H1 (cell line): ENCODE data around the gene C20orf144. TPM values are rescaled to one million over a fixed set of nuclear protein-coding genes. Genes with fewer than 3 reads are reported as not detected.

Source experiments
- CTCF ChIA-PET: fragments of 300-600 bp; sonication (Branson Sonifier 250); formaldehyde crosslinking; loops from one replicate; lab custom pipeline; 2021; ENCODE audit not compliant: partially characterized antibody; lab: Charles Lee
- POLR2A ChIA-PET: fragments of 300-600 bp; sonication (Branson Sonifier 250); formaldehyde crosslinking; loops from one replicate; lab custom pipeline; 2021; ENCODE audit warnings: inconsistent platforms; ENCODE audit not compliant: partially characterized antibody; lab: Charles Lee
- DNase-seq, 2 experiments: peaks; one replicate each; pipeline versions ENCODE4 v3.0.0 to v3.0.0-alpha.2; 2010 to 2022; ENCODE audit warnings: low spot score in 2 of 2, low read depth in 1 of 2, mixed read lengths in 1 of 2
- FAIRE-seq: peaks from 2 replicates; lab custom pipeline; 2011; peaks lifted over from hg19 to GRCh38; lab: Jason Lieb, UNC
- H2AFZ ChIP-seq: 2 replicates; pipeline ENCODE4 v1.8.1; 2012; ENCODE audit warnings: low read length, inconsistent platforms
- H2AK5ac ChIP-seq: 2 replicates; pipeline ENCODE4 v1.6.1; 2013; ENCODE audit warnings: low read depth, low read length
- H2BK120ac ChIP-seq: replicated peaks from 2 replicates; pipeline ENCODE3; 2013; ENCODE audit warnings: low read depth, low read length, inconsistent platforms
- H2BK12ac ChIP-seq: 2 replicates; pipeline ENCODE4 v1.6.1; 2013; ENCODE audit warnings: low read depth, low read length
- H2BK15ac ChIP-seq: 2 replicates; pipeline ENCODE4 v1.6.1; 2013; ENCODE audit warnings: low read length
- H2BK20ac ChIP-seq: 2 replicates; pipeline ENCODE4 v1.6.1; 2013; ENCODE audit warnings: low read length
- H2BK5ac ChIP-seq: 2 replicates; pipeline ENCODE4 v1.6.1; 2013; ENCODE audit warnings: low read depth, low read length
- H3K14ac ChIP-seq: 2 replicates; pipeline ENCODE4 v1.6.1; 2013; ENCODE audit warnings: inconsistent platforms; ENCODE audit not compliant: insufficient read length
- H3K18ac ChIP-seq: 2 replicates; pipeline ENCODE4 v1.6.1; 2013; ENCODE audit warnings: low read length; ENCODE audit errors: extremely low read depth
- H3K23ac ChIP-seq: 2 replicates; pipeline ENCODE4 v1.6.1; 2013; ENCODE audit warnings: inconsistent platforms; ENCODE audit not compliant: insufficient read length
- H3K23me2 ChIP-seq: 2 replicates; pipeline ENCODE4 v1.6.1; 2013; ENCODE audit warnings: low read depth, low read length
- H3K27ac ChIP-seq: 2 replicates; pipeline ENCODE4 v1.6.1; 2011; ENCODE audit warnings: low read depth, low read length, inconsistent platforms
- H3K27me3 ChIP-seq, 4 experiments: replicated peaks in 1 of 4; 1 replicate in 1 of 4; 2 replicates in 3 of 4; pipeline versions ENCODE4 v1.6.1 to v1.8.1; 2011 to 2013; ENCODE audit warnings: low read length in 3 of 4, mild to moderate bottlenecking in 3 of 4, inconsistent platforms in 2 of 4, mixed read lengths in 2 of 4, moderate library complexity in 1 of 4; ENCODE audit not compliant: control insufficient read depth in 3 of 4, insufficient read depth in 3 of 4; ENCODE audit errors: extremely low read depth in 1 of 4
- H3K36me3 ChIP-seq, 4 experiments: 2 replicates each; pipeline versions ENCODE4 v1.6.1 to v1.8.1; 2011 to 2013; ENCODE audit warnings: mild to moderate bottlenecking in 4 of 4, low read length in 3 of 4, moderate library complexity in 2 of 4, control low read depth in 1 of 4, inconsistent platforms in 1 of 4; ENCODE audit not compliant: insufficient read depth in 4 of 4, control insufficient read depth in 2 of 4
- H3K4ac ChIP-seq: replicated peaks from 2 replicates; pipeline ENCODE3; 2013; ENCODE audit warnings: low read length, low read depth, mixed read lengths, inconsistent platforms; ENCODE audit not compliant: insufficient read length
- H3K4me1 ChIP-seq, 4 experiments: replicated peaks in 1 of 4; 1 replicate in 1 of 4; 2 replicates in 3 of 4; pipeline versions ENCODE4 v1.6.1 to v1.8.1; 2011 to 2013; ENCODE audit warnings: low read length in 3 of 4, inconsistent platforms in 2 of 4, mixed read lengths in 1 of 4; ENCODE audit not compliant: insufficient read depth in 4 of 4, control insufficient read depth in 3 of 4
- H3K4me2 ChIP-seq, 2 experiments: 2 replicates each; pipeline versions ENCODE4 v1.6.1 to v1.8.1; 2011 to 2013; ENCODE audit warnings: low read depth in 2 of 2, low read length in 2 of 2, control low read depth in 1 of 2, inconsistent platforms in 1 of 2, mild to moderate bottlenecking in 1 of 2; ENCODE audit not compliant: insufficient read depth in 1 of 2
- H3K4me3 ChIP-seq, 4 experiments: fragments of 200-600, 300-600 bp in 1 of 4; sonication (generic), shearing (Covaris generic), sonication (Bioruptor Twin) in 1 of 4; 2 replicates each; pipeline versions ENCODE4 v1.5.1 to v1.8.1; 2011 to 2016; ENCODE audit warnings: low read length in 4 of 4, low read depth in 3 of 4, control low read depth in 2 of 4, inconsistent platforms in 2 of 4, mild to moderate bottlenecking in 2 of 4, mixed read lengths in 1 of 4, moderate library complexity in 1 of 4; ENCODE audit not compliant: insufficient read depth in 2 of 4; ENCODE audit errors: extremely low read depth in 1 of 4
- H3K56ac ChIP-seq: replicated peaks from 2 replicates; pipeline ENCODE3; 2013; ENCODE audit warnings: low read depth, mild to moderate bottlenecking, mixed read lengths, low read length, inconsistent platforms; ENCODE audit not compliant: insufficient read length
- H3K79me1 ChIP-seq: 2 replicates; pipeline ENCODE4 v1.6.1; 2013; ENCODE audit warnings: low read depth, low read length, control low read depth
- H3K79me2 ChIP-seq, 2 experiments: 2 replicates each; pipeline versions ENCODE4 v1.6.1 to v1.8.1; 2012 to 2013; ENCODE audit warnings: low read length in 2 of 2, mild to moderate bottlenecking in 2 of 2, inconsistent platforms in 1 of 2; ENCODE audit not compliant: insufficient read depth in 2 of 2, control insufficient read depth in 1 of 2
- H3K9ac ChIP-seq, 4 experiments: replicated peaks in 1 of 4; 1 replicate in 1 of 4; 2 replicates in 3 of 4; pipeline versions ENCODE4 v1.6.1 to v1.8.1; 2011 to 2013; ENCODE audit warnings: low read depth in 3 of 4, low read length in 3 of 4, control low read depth in 2 of 4, mild to moderate bottlenecking in 2 of 4, moderate library complexity in 2 of 4, inconsistent platforms in 1 of 4; ENCODE audit errors: extremely low read depth in 1 of 4
- H3K9me3 ChIP-seq, 2 experiments: 2 replicates each; pipeline versions ENCODE4 v1.6.1 to v1.8.1; 2012 to 2013; ENCODE audit warnings: mild to moderate bottlenecking in 2 of 2, moderate library complexity in 2 of 2, control low read depth in 1 of 2, inconsistent platforms in 1 of 2, low read depth in 1 of 2, low read length in 1 of 2, mixed read lengths in 1 of 2; ENCODE audit not compliant: insufficient read depth in 2 of 2
- H4K20me1 ChIP-seq, 2 experiments: replicated peaks in 1 of 2; 2 replicates each; pipeline versions ENCODE3 to v1.8.1; 2011 to 2013; ENCODE audit warnings: inconsistent platforms in 2 of 2, low read length in 2 of 2, mild to moderate bottlenecking in 1 of 2; ENCODE audit not compliant: insufficient read depth in 2 of 2, control insufficient read depth in 1 of 2
- H4K5ac ChIP-seq: 2 replicates; pipeline ENCODE4 v1.6.1; 2013; ENCODE audit warnings: low read length, low read depth, mixed read lengths, inconsistent platforms; ENCODE audit not compliant: insufficient read length
- H4K8ac ChIP-seq: 2 replicates; pipeline ENCODE4 v1.8.0; 2013; ENCODE audit warnings: mild to moderate bottlenecking, moderate library complexity, low read length, inconsistent platforms; ENCODE audit not compliant: insufficient read depth; ENCODE audit errors: extremely low read depth
- H4K91ac ChIP-seq: replicated peaks from 2 replicates; pipeline ENCODE3; 2013; ENCODE audit warnings: low read length, mixed read lengths, inconsistent platforms; ENCODE audit not compliant: insufficient read length
- ASH2L ChIP-seq: fragments of 200-600, 300-600 bp; sonication (generic); IDR thresholded peaks from one replicate; pipeline ENCODE4 v1.7.1; 2017; ENCODE audit warnings: low read length
- CBX5 ChIP-seq: fragments of 300-800, 300-1000 bp; sonication (generic); IDR thresholded peaks from 2 replicates; pipeline ENCODE4 v1.7.1; 2016; ENCODE audit warnings: antibody characterized with exemption, low read length, low read depth
- CEBPB ChIP-seq: IDR thresholded peaks from 2 replicates; pipeline ENCODE4 v1.6.1; 2012; ENCODE audit warnings: low read depth, low read length
- CHD1 ChIP-seq: IDR thresholded peaks from 2 replicates; pipeline ENCODE4 v1.6.1; 2012; ENCODE audit warnings: low read depth, low read length, improper control_type of control experiment
- CHD2 ChIP-seq: IDR thresholded peaks from 2 replicates; pipeline ENCODE4 v1.6.1; 2012; ENCODE audit warnings: low read length, improper control_type of control experiment
- E2F6 ChIP-seq: IDR thresholded peaks from 2 replicates; pipeline ENCODE4 v1.6.1; 2012; ENCODE audit warnings: inconsistent platforms
- HDAC2 ChIP-seq, 2 experiments: fragments of 300-600 bp in 1 of 2; sonication (generic) in 1 of 2; IDR thresholded peaks; 2 replicates each; pipeline ENCODE4 v1.6.1; 2011 to 2012; ENCODE audit warnings: low read depth in 2 of 2, low read length in 2 of 2, mild to moderate bottlenecking in 2 of 2, moderate library complexity in 2 of 2, borderline replicate concordance in 1 of 2, inconsistent platforms in 1 of 2
- PHF8 ChIP-seq: fragments of 200-600 bp; sonication (generic); conservative IDR thresholded peaks from 2 replicates; pipeline ENCODE4 v1.7.1; 2012; ENCODE audit warnings: low read depth, mild to moderate bottlenecking, inconsistent platforms, low read length, moderate library complexity
- POLR2AphosphoS5 ChIP-seq: IDR thresholded peaks from 2 replicates; pipeline ENCODE4 v1.6.1; 2011; ENCODE audit warnings: low read depth, low read length
- SIRT6 ChIP-seq: IDR thresholded peaks from one replicate; pipeline ENCODE4 v1.7.1; 2012; ENCODE audit warnings: low read length, inconsistent platforms
- SRF ChIP-seq: IDR thresholded peaks from 2 replicates; pipeline ENCODE4 v1.6.1; 2011; ENCODE audit warnings: mild to moderate bottlenecking, low read depth, low read length, moderate library complexity
- TCF12 ChIP-seq: IDR thresholded peaks from 2 replicates; pipeline ENCODE4 v1.6.1; 2011; ENCODE audit warnings: low read depth, mild to moderate bottlenecking, low read length
- TEAD4 ChIP-seq: IDR thresholded peaks from 2 replicates; pipeline ENCODE4 v1.6.1; 2012; ENCODE audit warnings: low read depth, low read length, inconsistent platforms, mixed read lengths
- WGBS, 2 experiments: shearing (Covaris generic) in 1 of 2; methylation state at CpG; one replicate each; pipeline versions ENCODE4 v1.1.6 to v1.1.7; 2013 to 2015; ENCODE audit warnings: low lambda C conversion rate in 2 of 2, mixed read lengths in 2 of 2, inconsistent platforms in 1 of 2, low coverage in 1 of 2, missing lambda C conversion rate in 1 of 2; ENCODE audit not compliant: insufficient replicate concordance in 2 of 2, insufficient coverage in 1 of 2, insufficient read length in 1 of 2; ENCODE audit errors: extremely low coverage in 1 of 2, missing lambda C conversion rate in 1 of 2; 5-methylcytosine and 5-hydroxymethylcytosine counted together
- polyA plus RNA-seq, 7 experiments: library from polyadenylated mRNA; depleted of rRNA in 3 of 7; stranded (reverse) in 5 of 7; unstranded in 2 of 7; fragments of >200 nt in 5 of 7; fragments of 200-250 nt in 2 of 7; gene quantifications; 1 replicate in 5 of 7; 2 replicates in 1 of 7; 4 replicates in 1 of 7; pipeline versions ENCODE4 v1.2.1 to v1.2.3, GENCODE V29; 2011 to 2013; ENCODE audit warnings: missing spikeins in 2 of 7, mixed read lengths in 2 of 7
- total RNA-seq: library from RNA; stranded (reverse); fragmentation: NEBNext Ultra II Directional; extraction: Animal tissue kit (Norgen Biotek cat#: 25700); gene quantifications from 2 replicates; pipeline ENCODE4 v1.2.1, GENCODE V29; 2021
- TF ChIP-seq, protein P1 (sequence below): IDR thresholded peaks from 2 replicates; pipeline ENCODE4 v1.6.1; 2011; ENCODE audit warnings: low read depth, mild to moderate bottlenecking, low read length; ENCODE audit not compliant: insufficient read depth

C20orf144 gene
- total and polyA plus RNA-seq, 2 of the 8 experiments (the other 6 are each of a cell fraction or from before 2014, with no cell fraction given), result 0.21 to 0.24 TPM

DNA sequence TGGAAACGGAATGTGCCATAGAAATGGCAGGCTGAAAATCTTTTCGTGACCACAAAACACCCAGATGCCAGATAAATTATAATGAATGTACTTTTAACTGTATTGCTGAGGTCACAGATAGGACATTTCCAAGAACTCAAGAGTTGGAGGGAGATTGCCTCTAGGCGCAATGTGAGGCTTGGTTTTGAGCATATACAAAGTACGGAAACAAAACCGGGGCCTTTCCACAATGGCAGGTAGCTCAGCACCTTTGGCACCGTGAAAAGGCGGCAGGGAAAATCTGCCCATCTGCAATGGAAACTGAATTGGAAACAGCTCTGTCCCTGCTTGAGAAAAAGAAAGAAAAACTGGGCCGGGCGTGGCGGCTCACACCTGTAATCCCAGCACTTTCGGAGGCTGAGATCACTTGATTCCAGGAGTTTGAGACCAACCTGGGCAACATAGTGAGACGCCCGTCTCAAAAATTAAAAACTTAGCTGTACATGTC lies 10.5 kb upstream of the C20orf144 start:
- CTCF ChIA-PET, result interaction anchor here (0.8 to 4.5 kb wide), 2 partner anchors 16 to 194 kb away, joined by 3 to 38 read pairs; partner anchors contain the start of gene ACTL10
- 90% methylated on average over 13 of the region's 13 CpGs; no CpG with 5 or more reads in 1 of the 2 experiments for WGBS, 2 experiments
- no peak overlapping the region for H3K4me3 ChIP-seq
- H3K9ac ChIP-seq, result no peak overlapping the region
- no peaks in the 10 kb centered on the region for H3K23me2 ChIP-seq
- peaks cover 0 to 11% (median 1%) of the 10 kb centered on the region in 4 experiments; a peak in 4 of 7 replicates for H3K4me1 ChIP-seq
- H4K8ac ChIP-seq, result no peak overlapping the region
- no peak overlapping the region for H2BK120ac ChIP-seq
- no peak overlapping the region for H2AK5ac ChIP-seq
- no peak for FAIRE-seq
- H2BK5ac ChIP-seq, result no peak overlapping the region
- H3K79me2 ChIP-seq, result no peaks in the 10 kb centered on the region
- H3K56ac ChIP-seq, result no peak overlapping the region
- H2BK15ac ChIP-seq, result no peak overlapping the region
- no peak overlapping the region for H4K91ac ChIP-seq
- H3K23ac ChIP-seq, result no peak overlapping the region
- H3K27me3 ChIP-seq, result no peaks in the 10 kb centered on the region
- DNase-seq, result no peak
- no peak overlapping the region for H3K27ac ChIP-seq
- POLR2A ChIA-PET, result interaction anchor here (1.1 to 1.7 kb wide), 4 partner anchors 9 to 206 kb away, joined by 3 to 6 read pairs (median 4); partner anchors contain the start of gene ACTL10
- H2AFZ ChIP-seq, result no peak overlapping the region
- H4K20me1 ChIP-seq, result peaks cover 0 to 2% of the 10 kb centered on the region in 2 experiments
- no peak overlapping the region for H3K14ac ChIP-seq
- no peak overlapping the region for H2BK20ac ChIP-seq
- no peaks in the 10 kb centered on the region for H3K9me3 ChIP-seq
- H3K18ac ChIP-seq, result no peak overlapping the region
- H2BK12ac ChIP-seq, result no peak overlapping the region
- H4K5ac ChIP-seq, result no peak overlapping the region
- no peaks in the 10 kb centered on the region for H3K36me3 ChIP-seq
- H3K4me2 ChIP-seq, result no peak overlapping the region
- no peak overlapping the region for H3K4ac ChIP-seq
- H3K79me1 ChIP-seq, result no peaks in the 10 kb centered on the region
- no peak for TF ChIP-seq CHD1
- TF ChIP-seq, protein P1, sequence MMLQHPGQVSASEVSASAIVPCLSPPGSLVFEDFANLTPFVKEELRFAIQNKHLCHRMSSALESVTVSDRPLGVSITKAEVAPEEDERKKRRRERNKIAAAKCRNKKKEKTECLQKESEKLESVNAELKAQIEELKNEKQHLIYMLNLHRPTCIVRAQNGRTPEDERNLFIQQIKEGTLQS, result no peak
- no peak for TF ChIP-seq TEAD4
- no peak for TF ChIP-seq CEBPB
- TF ChIP-seq TCF12, result no peak
- TF ChIP-seq E2F6, result no peak
- no peak for TF ChIP-seq SIRT6
- no peak for TF ChIP-seq PHF8
- no peak for TF ChIP-seq HDAC2 (IDR thresholded peaks at IDR 0.05; ENCODE audit: borderline replicate concordance in 1 of 2, low read depth in 2 of 2, low read length in 2 of 2)
- no peak for TF ChIP-seq SRF
- no peak for TF ChIP-seq CHD2
- no peak for TF ChIP-seq CBX5
- no peak for TF ChIP-seq ASH2L
- TF ChIP-seq POLR2AphosphoS5, result no peak
